Body of pancreas (tissue), 4 donors: ENCODE data around the gene LCE3C. TPM values are rescaled to one million over a fixed set of nuclear protein-coding genes. Genes with fewer than 3 reads are reported as not detected.
"Not testable (repeated sequence)": the region's sequence is repeated elsewhere in the genome, so short reads cannot be mapped to it uniquely, and the experiment has no call there.

Experiments
- ATAC-seq: fragments of 150-250 bp; one replicate; pipeline ENCODE4 v1.9.1; 2016
- DNase-seq, 4 donors: peaks; one replicate each; pipeline ENCODE4 v3.0.0-alpha.2; 2019
- H3K27ac ChIP-seq, 4 donors: fragments of 200-600 bp; sonication (generic); 1 replicate in 3 of 4; 2 replicates in 1 of 4; pipeline versions ENCODE4 v1.5.1 to v1.6.1; 2016 to 2019; ENCODE audit warnings: mild to moderate bottlenecking in 1 of 4, mixed read lengths in 1 of 4, moderate library complexity in 1 of 4
- H3K27me3 ChIP-seq, 2 donors: fragments of 200-600 bp; sonication (generic); one replicate each; pipeline ENCODE4 v1.6.0; 2016; ENCODE audit warnings: mild to moderate bottlenecking in 1 of 2
- H3K36me3 ChIP-seq, 2 donors: fragments of 200-600 bp; sonication (generic); replicated peaks in 1 of 2; 2 replicates each; pipeline ENCODE4 v1.5.1; 2016; ENCODE audit warnings: low read depth in 2 of 2; ENCODE audit not compliant: insufficient read depth in 1 of 2
- H3K4me1 ChIP-seq: fragments of 200-600 bp; sonication (generic); one replicate; pipeline ENCODE4 v1.6.0; 2016
- H3K4me3 ChIP-seq, 2 donors: fragments of 200-600 bp; sonication (generic); 1 replicate in 1 of 2; 2 replicates in 1 of 2; pipeline ENCODE4 v1.5.1; 2016 to 2019
- H3K9me3 ChIP-seq, 3 donors: fragments of 200-600 bp; sonication (generic); 1 replicate in 2 of 3; 2 replicates in 1 of 3; pipeline ENCODE4 v1.5.1; 2016
- POLR2A ChIP-seq, 3 donors: fragments of 450-650 bp; IDR thresholded peaks; one replicate each; pipeline ENCODE4 v1.6.1; 2016; ENCODE audit warnings: antibody characterized with exemption in 3 of 3, mild to moderate bottlenecking in 2 of 3
- WGBS, 2 donors: methylation state at CpG; one replicate each; pipeline ENCODE4 v1.1.5; 2017; 5-methylcytosine and 5-hydroxymethylcytosine counted together
- intact Hi-C: fragments of 100-400 bp; cut with DNase I; formaldehyde crosslinking; loops from one replicate; pipeline ENCODE4 v1.15.1; 2023
- total RNA-seq, 2 donors: library from RNA; depleted of rRNA; stranded (reverse); fragments of >200 nt; gene quantifications; one replicate each; pipeline ENCODE4 v1.1.0, GENCODE V29; 2016
- TF ChIP-seq, protein P1 (sequence below), 7 experiments: fragments of 450-650 bp in 4 of 7; fragments of 200-600 bp in 3 of 7; sonication (generic) in 3 of 7; IDR thresholded peaks; one replicate each; pipeline ENCODE4 v1.5.1; 2016 to 2019; ENCODE audit warnings: antibody characterized with exemption in 7 of 7

LCE3C gene, protein sequence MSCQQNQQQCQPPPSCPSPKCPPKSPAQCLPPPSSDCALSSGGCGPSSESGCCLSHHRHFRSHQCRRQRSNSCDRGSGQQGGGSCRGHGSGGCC
- total RNA-seq = not detected

DNA sequence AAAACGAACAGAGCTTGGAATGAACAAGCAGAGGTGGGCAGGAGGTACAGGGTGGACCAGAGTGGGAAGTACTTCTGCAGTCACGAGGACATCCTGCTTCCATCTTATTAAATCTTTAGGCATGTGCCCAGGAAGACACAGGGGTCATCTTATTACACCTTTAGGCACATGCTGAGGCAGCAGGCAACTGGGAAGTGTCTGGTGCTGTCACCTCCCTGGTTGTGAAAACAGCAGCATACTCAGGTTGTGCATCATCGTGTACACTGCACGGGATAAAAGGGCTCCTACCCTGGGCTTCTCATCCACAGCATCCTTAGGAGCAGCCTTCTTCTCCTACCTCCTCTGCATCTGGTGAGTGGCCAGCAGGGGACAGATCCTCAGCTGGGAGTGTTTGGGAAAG lies at the start of gene LCE3C:
Gene LCE3C (plus strand): TSS at position 301 of the 400 bp plus-strand sequence. CDS start 498 bp downstream, outside the sequence.
- no peaks in the 10 kb centered on the region for H3K27me3 ChIP-seq
- TF ChIP-seq, protein P1, sequence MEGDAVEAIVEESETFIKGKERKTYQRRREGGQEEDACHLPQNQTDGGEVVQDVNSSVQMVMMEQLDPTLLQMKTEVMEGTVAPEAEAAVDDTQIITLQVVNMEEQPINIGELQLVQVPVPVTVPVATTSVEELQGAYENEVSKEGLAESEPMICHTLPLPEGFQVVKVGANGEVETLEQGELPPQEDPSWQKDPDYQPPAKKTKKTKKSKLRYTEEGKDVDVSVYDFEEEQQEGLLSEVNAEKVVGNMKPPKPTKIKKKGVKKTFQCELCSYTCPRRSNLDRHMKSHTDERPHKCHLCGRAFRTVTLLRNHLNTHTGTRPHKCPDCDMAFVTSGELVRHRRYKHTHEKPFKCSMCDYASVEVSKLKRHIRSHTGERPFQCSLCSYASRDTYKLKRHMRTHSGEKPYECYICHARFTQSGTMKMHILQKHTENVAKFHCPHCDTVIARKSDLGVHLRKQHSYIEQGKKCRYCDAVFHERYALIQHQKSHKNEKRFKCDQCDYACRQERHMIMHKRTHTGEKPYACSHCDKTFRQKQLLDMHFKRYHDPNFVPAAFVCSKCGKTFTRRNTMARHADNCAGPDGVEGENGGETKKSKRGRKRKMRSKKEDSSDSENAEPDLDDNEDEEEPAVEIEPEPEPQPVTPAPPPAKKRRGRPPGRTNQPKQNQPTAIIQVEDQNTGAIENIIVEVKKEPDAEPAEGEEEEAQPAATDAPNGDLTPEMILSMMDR (IDR thresholded peaks at IDR 0.05) = no peak
- no peak for TF ChIP-seq POLR2A (IDR thresholded peaks at IDR 0.05)
- no peaks in the 10 kb centered on the region for H3K4me1 ChIP-seq
- 25 to 46% methylated on average over 2 to 4 of the region's 4 CpGs for WGBS, 2 donors
- intact Hi-C loops = no loop called here
- no peaks in the 10 kb centered on the region for H3K9me3 ChIP-seq
- ATAC-seq = no peak
- no peaks in the 10 kb centered on the region for H3K36me3 ChIP-seq
- no peak within 1 kb of the TSS for H3K27ac ChIP-seq
- H3K4me3 ChIP-seq = no peak within 1 kb of the TSS
- DNase-seq = no peak

DNA sequence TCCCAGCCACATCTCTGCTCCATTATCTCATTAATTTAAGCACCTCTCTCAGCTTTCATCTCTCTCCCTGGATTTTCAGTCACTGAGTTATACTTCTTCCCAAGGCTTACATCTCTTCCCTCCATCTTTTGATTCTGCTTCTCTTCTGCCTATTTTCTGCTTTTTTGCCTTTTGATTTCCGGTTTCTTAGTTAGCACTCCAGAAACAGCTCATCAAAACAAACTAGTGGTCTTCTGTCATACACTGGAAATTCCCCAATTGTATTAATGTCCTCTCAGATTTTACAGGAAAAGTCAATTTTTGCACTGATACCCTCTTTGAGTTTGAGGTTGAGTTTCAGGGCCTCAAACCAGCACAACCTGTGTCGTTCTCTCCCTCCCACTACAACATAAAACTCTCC lies 34.9 kb upstream of the LCE3C start:
- intact Hi-C loops = no loop called here
- H3K36me3 ChIP-seq = no peaks in the 10 kb centered on the region
- WGBS, 2 donors = 70 to 72% methylated on average over 2 of the region's 2 CpGs
- no peak for DNase-seq
- no peak for ATAC-seq
- H3K27me3 ChIP-seq = no peaks in the 10 kb centered on the region
- H3K27ac ChIP-seq = no peak overlapping the region
- H3K4me1 ChIP-seq = no peaks in the 10 kb centered on the region
- no peaks in the 10 kb centered on the region for H3K9me3 ChIP-seq
- H3K4me3 ChIP-seq = no peak overlapping the region
- TF ChIP-seq, protein P1 (IDR thresholded peaks at IDR 0.05) = no peak
- no peak for TF ChIP-seq POLR2A (IDR thresholded peaks at IDR 0.05)

DNA sequence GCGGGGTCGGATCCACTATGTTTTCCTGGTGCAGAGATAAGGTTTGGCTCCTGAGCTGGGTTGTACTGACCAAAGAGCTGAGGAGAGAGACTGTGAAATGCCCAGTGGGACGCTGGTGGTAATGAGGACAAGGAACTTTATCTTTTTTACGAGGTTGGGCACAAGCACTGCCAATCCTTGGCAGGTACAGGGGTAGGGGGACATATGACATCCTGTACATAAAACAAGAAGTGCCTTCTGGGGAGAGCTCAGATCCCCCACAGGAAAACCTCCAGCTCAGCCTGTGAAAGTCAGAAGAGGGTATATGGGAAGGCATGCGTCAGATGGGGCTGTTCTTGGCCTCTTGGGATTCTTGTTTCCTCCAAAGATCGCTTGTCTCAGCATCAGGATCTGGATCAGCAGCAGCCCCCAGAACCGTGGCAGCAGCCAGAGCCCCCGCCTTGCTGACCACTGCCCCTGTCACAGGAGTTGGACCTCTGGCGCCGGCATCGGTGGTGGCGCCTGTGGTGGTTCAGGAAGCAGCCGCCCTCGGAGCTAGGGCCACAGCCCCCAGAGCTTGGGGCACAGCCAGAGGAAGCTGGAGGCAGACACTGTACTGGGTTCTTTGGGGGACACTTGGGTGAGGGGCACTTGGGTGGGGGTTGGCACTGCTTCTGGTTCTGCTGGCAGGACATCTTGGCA lies 34.4 kb upstream of the LCE3C start:
- Histone ChIP-seq H3K9me3 (no peaks in the 10 kb centered on the region), H3K27ac (no peak overlapping the region), H3K4me3 (no peak overlapping the region), H3K27me3 (no peaks in the 10 kb centered on the region), H3K4me1 (no peaks in the 10 kb centered on the region), H3K36me3 (no peaks in the 10 kb centered on the region)
- no peak for TF ChIP-seq POLR2A (IDR thresholded peaks at IDR 0.05)
- TF ChIP-seq, protein P1 (IDR thresholded peaks at IDR 0.05) = no peak
- intact Hi-C loops = no loop called here
- no peak for DNase-seq
- 52 to 82% methylated on average over 7 to 8 of the region's 14 CpGs for WGBS, 2 donors
- ATAC-seq = no peak

DNA sequence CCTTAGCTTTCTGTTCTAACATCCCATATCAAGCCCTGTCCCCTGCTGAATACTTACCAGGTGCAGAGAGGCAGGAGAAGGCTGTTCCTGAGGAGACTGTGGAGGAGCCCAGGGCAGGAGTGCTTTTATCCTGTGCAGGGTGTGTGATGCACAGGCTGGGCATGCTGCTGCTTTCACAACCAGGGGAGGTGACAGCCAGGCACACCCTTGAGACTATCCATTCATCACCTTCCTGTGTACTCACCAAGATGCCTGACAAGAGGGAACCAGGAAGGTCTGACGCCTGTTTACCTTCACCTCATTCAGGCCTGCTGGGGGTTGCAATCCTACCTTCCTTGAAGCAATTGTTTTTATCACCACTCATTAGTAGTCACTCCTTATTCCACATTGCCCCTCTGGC lies 33.4 kb upstream of the LCE3C start, which contains the start of gene LCE3E:
Gene LCE3E (minus strand): TSS at position 100 of the 400 bp plus-strand sequence. CDS start 572 bp downstream, outside the sequence.
- Histone ChIP-seq H3K27me3 (no peaks in the 10 kb centered on the region), H3K27ac (no peak within 1 kb of the TSS), H3K36me3 (no peaks in the 10 kb centered on the region), H3K4me3 (no peak within 1 kb of the TSS), H3K9me3 (no peaks in the 10 kb centered on the region), H3K4me1 (no peaks in the 10 kb centered on the region)
- ATAC-seq = no peak
- TF ChIP-seq, protein P1 (IDR thresholded peaks at IDR 0.05) = no peak
- no peak for TF ChIP-seq POLR2A (IDR thresholded peaks at IDR 0.05)
- DNase-seq = no peak
- 42 to 69% methylated on average over 1 of the region's 1 CpG for WGBS, 2 donors
- intact Hi-C loops = no loop called here

DNA sequence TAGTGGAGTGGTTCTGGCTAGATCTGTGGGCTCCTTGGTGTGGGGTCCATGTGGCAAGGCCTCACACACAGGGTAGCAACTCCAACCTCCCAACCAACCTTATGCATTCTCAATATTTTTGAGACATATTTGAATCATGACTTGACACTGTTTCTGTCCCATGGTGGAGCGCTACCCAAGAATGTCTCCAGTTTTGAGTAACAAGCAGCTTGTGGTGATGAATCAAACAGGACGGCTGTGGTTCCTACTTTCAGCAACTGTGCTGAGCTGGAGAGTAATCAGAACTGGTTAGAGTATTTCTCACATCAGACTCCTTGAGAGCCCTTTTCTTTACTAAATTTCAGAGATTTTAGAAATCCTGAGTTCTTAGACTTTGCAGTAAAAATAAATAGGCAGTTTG lies 22.9 kb upstream of the LCE3C start:
- Histone ChIP-seq H3K4me1 (no peaks in the 10 kb centered on the region), H3K27ac (no peak overlapping the region), H3K36me3 (no peaks in the 10 kb centered on the region), H3K4me3 (no peak overlapping the region), H3K27me3 (no peaks in the 10 kb centered on the region), H3K9me3 (no peaks in the 10 kb centered on the region)
- intact Hi-C loops = no loop called here
- WGBS, 2 donors = 65 to 74% methylated on average over 2 of the region's 2 CpGs
- TF ChIP-seq, protein P1 (IDR thresholded peaks at IDR 0.05) = no peak
- TF ChIP-seq POLR2A (IDR thresholded peaks at IDR 0.05) = no peak
- DNase-seq (no peak), ATAC-seq (no peak)

DNA sequence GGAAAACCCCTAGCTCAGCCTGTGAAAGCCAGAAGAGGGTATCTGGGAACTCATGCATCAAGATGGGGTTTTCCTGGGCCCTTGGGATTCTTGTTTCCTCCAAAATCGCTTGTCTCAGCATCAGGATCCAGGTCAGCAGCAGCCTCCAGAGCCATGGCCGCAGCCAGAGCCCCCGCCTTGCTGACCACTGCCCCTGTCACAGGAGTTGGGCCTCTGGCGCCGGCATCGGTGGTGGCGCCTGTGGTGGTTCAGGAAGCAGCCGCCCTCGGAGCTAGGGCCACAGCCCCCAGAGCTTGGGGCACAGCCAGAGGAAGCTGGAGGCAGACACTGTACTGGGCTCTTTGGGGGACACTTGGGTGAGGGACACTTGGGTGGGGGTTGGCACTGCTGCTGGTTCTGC lies 20.5 kb upstream of the LCE3C start:
- 62% methylated on average over 5 of the region's 9 CpGs; no CpG with 5 or more reads in 1 of the 2 donors for WGBS, 2 donors
- ATAC-seq, H3K36me3 ChIP-seq, H3K4me3 ChIP-seq, DNase-seq, H3K9me3 ChIP-seq, H3K27ac ChIP-seq, intact Hi-C loops, H3K27me3 ChIP-seq, H3K4me1 ChIP-seq: not testable (repeated sequence)
